Measurements from ENCODE around the gene IL1RAP. TPM values are rescaled to one million over a fixed set of nuclear protein-coding genes. Genes with fewer than 3 reads are reported as not detected.

IL1RAP gene
- polyA plus RNA-seq, 4 donors: 15.8 to 36.9 (median 21.1) TPM

DNA sequence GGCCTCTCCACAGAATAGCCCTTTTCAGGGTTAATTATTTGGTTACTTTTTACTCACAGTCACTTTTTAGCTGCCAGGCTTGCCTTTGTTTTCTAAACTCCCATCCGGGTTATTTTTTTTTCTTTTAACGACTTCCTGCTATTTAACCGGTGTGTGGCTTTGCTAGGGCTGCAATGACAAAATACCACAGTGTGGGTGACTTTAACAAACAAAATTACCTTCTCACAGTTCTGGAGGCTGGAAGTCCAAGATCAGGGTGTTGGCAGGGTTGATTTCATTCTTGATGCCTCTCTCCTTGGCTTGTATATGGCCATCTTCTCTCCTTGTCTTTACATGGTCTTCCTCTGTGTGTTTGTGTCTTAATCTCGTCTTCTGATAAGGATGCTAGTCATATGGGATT, 91.5 kb downstream of the IL1RAP start:
- no peak for DNase-seq (ENCODE audit: low read depth in 4 of 4, low spot score in 3 of 4)

DNA sequence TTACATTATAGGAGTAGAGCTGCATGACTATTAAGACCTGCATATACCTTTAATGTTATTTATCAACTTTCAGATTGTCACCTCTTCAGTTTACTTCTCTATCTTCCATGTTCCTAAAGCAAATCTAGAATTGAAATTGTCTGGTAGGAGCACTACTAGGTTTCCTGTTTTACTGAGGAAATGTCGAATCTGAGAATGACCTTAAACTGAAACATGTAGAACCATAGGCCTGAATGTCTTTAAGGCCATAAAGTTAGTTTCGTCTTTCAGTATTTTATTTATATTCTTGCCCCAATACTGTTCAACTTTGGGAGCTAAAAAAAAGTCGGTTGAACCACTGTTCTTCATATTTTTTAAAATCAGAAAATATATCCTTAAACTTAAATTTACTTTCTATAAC, 92.7 kb downstream of the IL1RAP start:
- DNase-seq (ENCODE audit: low read depth in 4 of 4, low spot score in 3 of 4): no peak

DNA sequence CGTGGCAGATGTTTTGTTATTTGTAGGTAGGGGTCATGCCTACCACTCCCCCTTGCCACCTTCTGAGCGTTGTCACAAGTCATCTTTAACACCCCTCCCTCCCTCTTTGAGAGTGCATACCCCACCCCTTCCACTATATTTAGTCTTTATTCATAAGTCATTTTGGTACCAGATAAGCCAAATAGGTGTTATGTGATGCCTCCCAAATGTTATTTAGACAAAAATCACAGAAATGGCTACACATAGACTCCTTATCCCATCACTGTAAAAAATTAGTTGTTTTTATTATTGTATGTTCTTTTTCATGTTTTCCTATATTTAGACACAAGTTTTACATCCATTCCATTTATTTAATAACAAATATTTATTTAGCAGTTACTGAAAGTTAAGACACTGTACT, 93.1 kb downstream of the IL1RAP start:
- no peak for DNase-seq (ENCODE audit: low read depth in 4 of 4, low spot score in 3 of 4)

DNA sequence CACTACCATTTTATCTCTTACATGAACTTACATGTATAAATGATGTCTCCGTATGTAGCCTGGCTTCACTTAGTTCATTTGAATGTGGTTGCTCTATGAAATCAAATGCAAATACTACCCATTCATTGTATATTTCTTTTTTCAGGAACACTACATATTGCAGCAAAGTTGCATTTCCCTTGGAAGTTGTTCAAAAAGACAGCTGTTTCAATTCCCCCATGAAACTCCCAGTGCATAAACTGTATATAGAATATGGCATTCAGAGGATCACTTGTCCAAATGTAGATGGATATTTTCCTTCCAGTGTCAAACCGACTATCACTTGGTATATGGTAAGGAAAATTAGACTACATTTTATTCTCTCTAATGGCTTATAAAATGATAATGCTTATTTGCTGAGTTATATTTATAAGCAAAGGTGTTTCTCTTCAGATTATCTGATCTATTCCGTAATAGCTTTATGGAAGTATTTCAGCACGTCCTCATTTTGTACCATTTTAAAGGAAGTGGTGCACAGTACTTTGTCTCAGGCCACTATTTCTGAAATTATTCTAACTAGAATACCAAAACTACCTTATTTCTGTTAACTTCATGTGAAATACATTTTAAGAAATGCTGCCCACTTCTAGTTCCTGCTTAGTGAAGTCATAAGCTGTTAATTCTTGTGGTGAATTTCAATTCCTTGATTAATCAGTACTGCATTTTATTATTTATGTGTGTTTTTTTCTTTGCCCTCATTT, 95.1 kb downstream of the IL1RAP start:
- DNase-seq (ENCODE audit: low read depth in 4 of 4, low spot score in 3 of 4): no peak

DNA sequence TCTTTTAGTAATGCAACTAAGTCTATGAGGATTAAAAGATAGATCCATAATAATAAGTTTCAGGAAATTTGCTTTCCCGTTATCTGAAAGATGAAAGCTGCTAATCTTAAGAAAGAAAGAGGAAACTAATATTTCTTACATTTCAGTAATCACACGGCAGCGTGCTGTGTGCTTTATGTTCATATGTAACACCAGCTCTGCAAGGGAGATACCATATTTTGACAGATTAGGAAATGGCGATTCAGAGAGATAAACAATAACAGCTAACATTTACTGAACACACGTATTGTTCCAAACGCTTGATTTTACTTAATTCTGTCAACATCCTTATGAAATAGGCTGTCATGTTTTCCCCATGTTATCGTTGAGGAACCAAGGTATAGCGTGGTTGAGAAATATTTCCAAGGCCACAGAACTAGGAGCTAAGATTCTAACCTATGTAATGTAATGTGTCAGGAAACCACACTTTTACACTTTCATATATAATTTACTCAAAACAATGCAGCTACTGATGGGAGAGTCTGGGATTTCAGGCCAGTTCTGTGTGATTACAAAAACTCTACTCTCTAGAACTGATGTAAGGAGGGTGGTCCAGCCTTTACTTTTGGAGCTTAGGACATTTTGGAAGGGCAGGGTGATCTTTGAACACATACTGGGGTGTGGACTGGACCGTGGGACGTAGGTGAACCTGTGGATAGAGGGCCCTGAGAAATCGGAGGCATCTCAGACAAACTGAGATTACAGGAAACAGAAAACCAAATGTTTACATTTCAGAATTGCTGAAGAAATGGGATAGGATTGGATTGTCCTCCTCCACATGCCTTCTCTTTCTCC, 100.6 kb downstream of the IL1RAP start:
- no peak for DNase-seq (ENCODE audit: low read depth in 4 of 4, low spot score in 3 of 4)

DNA sequence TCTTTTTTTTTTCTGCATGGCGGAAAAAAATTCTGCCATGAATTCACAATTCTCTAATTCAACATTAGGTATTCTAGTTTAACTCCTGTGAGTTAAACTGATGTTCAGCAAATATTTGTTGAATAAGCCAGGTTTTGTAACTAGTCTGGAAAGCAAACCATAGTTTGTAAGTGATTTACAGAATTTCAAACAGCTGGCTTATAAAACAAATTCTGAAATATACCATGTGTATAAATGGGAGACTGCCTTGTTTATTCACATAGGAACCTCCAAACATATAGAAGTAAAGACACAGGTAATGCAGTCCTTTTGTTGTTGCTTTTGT, 101.1 kb downstream of the IL1RAP start:
- no peak for DNase-seq (ENCODE audit: low read depth in 4 of 4, low spot score in 3 of 4)

DNA sequence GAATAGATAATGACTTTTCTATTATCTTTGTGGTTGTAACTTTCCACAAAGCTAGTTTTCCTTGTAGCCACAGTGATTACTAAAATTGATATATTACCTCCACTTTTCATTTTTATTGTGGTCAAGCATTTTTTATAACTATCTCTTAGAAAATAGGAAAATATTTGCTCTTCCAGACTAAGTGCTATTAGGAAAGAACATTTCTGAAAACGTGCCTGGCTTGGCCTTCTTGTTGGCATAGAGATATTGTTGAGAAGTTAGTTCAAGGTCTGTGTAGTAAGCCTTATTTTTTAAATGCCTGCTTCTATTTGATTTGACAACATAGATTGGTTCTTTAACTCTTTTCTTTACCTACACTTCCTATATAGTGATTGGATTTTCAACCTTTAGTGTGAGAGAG, 101.7 kb downstream of the IL1RAP start:
- no peak for DNase-seq (ENCODE audit: low read depth in 4 of 4, low spot score in 3 of 4)

DNA sequence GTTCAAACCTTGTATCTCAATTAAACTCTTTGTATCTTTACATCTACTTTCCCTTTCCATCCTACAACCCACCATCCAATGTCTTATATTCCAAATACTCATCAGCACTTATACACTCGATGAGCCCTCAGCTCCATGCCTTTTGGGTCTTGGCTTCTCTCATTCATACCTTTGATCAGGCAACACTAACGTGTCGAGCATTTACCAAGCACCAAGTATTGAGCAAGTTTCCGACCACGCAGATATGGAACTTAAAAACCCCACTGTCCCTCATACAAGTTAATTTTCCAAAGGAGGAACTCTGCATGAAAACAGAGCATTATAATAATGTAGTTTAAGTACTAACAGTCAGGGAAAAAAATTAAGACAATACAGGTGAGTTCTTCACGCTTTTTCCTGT, 102.8 kb downstream of the IL1RAP start:
- DNase-seq (ENCODE audit: low read depth in 4 of 4, low spot score in 3 of 4): no peak

DNA sequence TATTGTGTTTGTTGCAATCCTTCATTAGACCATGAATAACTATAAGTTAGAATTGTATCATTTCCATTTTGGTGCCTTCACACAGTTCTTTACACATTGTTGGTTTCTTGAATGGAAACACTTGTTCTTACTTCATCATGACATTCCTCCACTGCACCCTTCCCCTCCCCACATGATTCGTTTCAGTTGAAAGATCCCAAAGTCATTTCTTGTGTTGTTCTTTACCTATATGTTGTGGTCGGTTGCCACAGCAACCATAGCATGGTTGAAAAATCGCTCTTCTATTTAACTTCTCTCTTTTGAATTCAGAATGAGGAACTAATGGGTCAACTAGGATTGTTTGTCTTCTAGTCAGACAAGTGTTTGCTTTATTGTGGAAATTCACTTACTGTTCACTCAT, 103.3 kb downstream of the IL1RAP start:
- peak; percentile 16 to 42 (median 22) for DNase-seq (ENCODE audit: low read depth in 4 of 4, low spot score in 3 of 4)

DNA sequence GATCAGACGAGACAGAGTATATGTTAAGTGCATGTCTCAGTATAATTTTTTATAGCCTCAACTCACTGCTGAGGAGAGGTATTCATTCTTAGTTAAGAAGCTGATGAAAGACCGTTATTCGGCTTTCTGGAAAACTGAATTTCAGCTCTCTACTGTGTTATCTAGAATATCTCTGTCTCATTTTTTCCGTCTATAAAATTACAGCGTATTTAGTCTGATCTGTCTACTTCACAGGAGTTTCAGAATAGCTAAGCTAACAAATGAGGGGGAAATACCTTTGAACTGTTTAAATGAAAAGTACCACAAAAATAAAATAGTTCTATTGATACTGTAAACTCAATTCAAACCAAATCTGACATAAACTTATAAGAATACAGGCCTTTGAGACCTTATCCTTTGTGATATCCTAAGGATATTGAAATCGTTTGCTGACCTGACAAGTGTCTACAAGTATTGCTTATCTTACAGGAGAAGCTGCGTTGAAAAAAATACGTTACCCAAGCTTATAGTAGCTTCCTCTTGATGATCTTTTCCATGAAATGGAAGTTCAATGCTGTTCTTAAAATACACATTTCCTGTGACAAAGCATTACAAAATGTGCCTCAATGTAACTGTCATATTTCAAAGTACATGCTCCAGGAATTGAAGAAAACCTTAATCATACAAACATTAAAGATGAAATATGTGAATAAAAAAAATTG, 104.6 kb downstream of the IL1RAP start:
- DNase-seq (ENCODE audit: low read depth in 4 of 4, low spot score in 3 of 4): no peak

DNA sequence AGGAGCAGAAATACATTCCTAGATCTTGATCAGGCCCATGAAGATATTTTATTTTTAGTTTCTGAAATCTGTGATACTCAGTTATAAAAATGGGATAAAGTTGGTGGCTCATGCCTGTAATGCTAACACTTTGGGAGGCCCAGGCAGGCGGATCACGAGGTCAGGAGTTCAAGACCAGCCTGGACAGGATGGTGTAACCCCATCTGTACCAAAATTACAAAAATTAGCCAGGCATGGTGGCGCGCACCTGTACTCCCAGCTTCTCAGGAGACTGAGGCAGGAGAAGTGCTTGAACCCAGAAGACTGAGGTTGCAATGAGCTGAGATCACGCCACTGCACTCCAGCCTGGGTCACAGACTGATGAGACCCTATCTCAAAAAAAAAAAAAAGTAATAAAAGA, 105.5 kb downstream of the IL1RAP start:
- DNase-seq (ENCODE audit: low read depth in 4 of 4, low spot score in 3 of 4): no peak

DNA sequence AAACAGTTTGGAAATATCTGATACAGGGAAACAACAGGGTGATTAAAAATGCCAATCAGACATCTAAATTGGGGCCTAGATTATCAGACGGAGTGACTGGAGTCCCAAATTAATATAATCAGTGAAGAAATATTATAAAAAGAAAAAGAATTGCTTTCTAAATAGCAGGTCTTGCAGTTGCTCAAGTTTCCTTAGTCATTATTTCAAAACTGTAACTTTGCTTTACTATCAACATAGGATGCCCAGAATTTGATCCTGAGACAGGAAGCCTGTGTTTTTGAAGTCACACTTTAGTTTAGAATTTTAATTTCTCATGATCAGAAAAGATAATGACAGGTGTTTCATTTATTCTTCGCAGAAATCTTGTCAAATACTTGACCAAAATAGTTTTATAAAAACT, 105.9 kb downstream of the IL1RAP start:
- no peak for DNase-seq (ENCODE audit: low read depth in 4 of 4, low spot score in 3 of 4)

DNA sequence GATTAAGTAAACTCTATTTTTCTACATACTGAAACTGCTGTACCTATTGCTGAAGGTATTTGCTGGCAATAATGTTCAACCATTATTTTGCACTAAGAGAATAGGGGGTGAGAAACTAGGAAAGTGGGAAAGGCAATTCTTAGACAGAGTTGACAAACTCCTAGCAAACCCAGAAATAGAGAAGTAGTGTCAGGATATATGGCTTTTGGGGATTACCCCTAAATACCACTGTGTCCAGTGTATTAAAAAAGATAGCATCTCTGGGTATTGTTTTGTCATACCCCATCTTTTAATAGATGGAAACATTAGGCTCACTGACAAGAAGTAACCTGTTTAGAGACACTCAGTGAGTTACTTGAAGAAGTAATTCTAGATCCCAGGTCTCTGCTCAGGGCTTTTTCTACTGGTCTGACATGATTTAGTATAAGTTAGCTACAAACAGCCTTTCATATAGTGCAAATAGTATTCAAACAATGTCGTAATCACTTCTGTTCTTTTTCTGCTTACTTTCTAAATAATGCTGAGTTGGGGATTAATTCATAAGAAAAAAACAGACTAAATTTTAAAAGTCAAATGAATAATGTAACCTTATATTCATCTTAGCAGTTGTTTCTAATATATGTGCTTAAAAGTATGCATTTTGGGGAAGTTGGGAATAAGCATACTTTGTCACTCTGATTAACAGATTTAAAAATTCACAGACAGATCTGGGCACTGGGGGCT, 107.2 kb downstream of the IL1RAP start:
- no peak for DNase-seq (ENCODE audit: low read depth in 4 of 4, low spot score in 3 of 4)

DNA sequence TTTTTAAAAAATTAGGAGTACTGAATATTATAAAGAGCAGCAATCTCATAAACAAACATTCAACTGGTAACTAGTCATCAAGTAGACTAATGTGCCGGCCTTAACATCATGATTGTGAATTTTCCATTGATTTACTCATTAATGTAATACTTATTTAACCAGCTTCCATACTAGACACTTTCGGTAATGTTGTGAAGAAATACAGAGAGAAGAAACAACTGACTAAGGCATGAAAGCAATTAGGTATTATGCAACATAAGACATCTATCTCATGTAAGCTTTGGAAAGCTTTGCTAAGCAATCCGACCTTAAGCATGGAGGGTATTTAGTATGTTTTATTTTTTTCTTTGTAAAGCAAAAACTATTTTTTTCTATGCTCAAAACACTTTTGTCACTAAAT, 108.0 kb downstream of the IL1RAP start:
- DNase-seq (ENCODE audit: low read depth in 4 of 4, low spot score in 3 of 4): no peak

DNA sequence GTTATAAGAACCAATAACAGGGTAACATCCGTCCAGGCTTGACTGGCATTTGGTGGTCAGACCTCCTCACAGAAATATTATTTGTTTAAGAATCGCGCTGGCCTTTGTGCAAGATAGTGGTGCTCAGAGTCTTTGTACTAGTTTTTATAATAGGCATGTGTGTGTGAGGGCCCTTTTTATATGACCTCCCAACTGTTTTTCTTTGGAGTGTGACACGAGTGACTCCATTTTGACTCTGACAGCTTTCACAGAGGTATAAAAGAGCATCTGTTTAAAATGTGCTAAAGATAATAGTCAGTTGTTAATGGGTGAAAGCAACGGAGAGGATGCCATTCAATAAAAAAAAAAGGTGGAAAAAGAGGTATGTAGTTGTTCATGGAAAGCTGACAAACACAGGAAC, 110.4 kb downstream of the IL1RAP start:
- no peak for DNase-seq (ENCODE audit: low read depth in 4 of 4, low spot score in 3 of 4)

DNA sequence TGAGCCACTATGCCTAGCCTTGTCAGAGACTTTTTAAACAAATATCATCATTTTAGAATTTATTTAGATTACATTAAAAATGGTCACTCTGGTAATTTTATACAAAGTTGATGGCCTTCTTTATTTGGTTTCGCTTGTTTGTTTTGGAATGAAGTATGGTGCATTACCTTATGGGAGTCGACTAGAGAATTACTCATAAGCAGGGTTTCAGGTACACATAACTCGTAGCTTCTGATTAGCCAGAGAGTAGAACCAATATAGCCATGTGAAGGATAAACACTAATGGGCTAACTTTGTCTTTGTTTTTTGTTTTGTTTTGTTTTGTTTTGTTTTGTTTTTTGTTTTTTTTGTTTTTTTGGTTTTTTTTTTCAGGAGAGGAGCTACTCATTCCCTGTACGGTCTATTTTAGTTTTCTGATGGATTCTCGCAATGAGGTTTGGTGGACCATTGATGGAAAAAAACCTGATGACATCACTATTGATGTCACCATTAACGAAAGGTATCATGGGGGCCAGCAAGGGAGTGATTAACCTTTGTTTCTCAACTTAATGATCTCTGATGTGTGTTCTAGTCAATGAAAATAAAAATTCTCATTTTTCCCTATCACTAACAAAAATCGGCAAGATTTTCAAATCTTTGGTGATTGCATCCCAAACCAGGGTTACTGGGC, 113.2 kb downstream of the IL1RAP start:
- DNase-seq (ENCODE audit: low read depth in 4 of 4, low spot score in 3 of 4): no peak

DNA sequence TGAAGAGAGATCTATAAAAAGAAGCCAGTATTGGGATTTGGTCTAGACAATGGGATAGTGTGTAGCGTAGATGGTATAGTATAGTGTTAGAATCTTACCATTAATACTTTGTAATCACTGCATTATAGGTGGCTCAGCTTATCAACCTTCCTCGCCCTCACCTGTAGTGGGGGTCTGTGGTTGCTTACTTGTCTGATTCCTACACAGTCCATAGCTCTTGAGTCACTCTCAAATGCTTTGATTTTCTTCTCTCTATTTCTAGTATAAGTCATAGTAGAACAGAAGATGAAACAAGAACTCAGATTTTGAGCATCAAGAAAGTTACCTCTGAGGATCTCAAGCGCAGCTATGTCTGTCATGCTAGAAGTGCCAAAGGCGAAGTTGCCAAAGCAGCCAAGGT, 115.2 kb downstream of the IL1RAP start:
- no peak for DNase-seq (ENCODE audit: low read depth in 4 of 4, low spot score in 3 of 4)

DNA sequence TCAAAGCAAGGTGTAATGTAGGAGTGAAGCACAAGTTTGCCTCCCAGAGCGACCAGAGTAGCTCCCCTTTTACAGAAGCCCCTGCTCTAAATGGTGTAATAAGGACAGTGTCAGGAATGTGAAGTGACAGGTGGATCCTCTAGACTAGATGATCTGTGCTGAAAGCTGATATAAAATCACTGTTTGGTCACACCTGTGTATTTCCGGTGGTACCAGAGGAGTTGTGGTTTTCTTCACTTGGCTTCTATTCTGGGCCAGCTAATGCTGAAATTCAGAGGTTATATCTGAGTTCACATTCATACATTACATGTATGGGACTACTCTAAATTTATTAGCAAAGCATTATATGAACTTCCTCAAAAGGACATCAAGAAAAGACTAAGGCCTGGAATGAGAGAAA, 117.4 kb downstream of the IL1RAP start:
- DNase-seq (ENCODE audit: low read depth in 4 of 4, low spot score in 3 of 4): no peak

DNA sequence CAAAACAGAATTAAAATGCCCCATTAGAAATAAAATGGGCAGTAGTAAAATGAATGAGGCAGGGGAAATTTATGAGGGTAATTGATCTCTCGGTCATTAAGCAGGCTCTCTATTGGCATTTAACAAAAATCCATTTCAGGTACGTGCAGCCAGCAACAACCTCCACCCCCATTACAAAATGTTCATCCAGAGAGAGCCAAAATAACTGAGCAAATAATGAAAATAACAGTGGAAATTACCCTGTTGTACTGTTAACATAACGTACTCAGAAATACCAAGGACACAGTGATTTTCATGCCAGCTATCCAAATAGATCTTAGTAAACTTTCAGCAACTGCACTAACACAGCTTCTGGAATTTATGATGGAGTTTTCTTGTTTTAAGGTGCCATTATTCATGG, 127.7 kb downstream of the IL1RAP start:
- DNase-seq (ENCODE audit: low read depth in 4 of 4, low spot score in 3 of 4): no peak

DNA sequence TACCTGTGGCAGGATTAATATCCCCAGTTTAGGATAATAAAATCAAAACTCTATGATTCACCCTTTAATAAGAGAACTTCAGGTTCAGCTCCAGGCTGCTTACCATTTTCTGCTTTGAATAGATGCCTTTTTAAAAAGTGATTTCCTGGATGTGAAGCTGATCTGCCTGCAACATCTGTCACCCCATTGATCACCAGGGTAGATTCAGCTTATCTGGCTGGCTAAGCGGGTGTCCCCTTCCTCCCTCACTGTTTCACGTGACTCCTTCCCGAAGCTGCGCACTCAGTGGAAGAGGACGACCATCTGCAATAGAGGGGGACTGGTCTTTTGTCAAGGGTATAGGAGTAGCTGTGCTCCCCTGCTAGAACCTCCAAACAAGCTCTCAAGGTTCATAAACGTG, 128.1 kb downstream of the IL1RAP start:
- no peak for DNase-seq (ENCODE audit: low read depth in 4 of 4, low spot score in 3 of 4)

DNA sequence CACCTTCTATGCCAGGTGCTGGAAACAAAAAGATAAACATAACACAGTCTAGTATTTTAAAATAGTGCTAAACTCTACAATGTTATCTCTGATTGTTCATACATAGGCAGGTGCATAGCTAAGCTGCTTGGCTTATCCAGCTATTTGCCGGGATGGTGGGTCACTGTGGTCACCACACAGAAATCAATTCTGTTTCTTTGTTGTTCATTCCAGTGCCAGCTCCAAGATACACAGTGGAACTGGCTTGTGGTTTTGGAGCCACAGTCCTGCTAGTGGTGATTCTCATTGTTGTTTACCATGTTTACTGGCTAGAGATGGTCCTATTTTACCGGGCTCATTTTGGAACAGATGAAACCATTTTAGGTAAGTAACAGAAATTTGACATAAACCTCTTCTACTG, 130.2 kb downstream of the IL1RAP start:
- no peak for DNase-seq (ENCODE audit: low read depth in 4 of 4, low spot score in 3 of 4)

All from left renal pelvis (tissue), 4 donors.